Measurements from ENCODE around the gene DRD1. TPM values are rescaled to one million over a fixed set of nuclear protein-coding genes. Genes with fewer than 3 reads are reported as not detected.

DRD1 gene
- total RNA-seq, 1 experiment from 2014 or later, result not detected

- in situ Hi-C loops (cut with HindIII; ENCODE audit: low pct_unique_long_range_greater_than_20kb, low sequenced_read_pairs), result no loop called here
Measured at GRCh38 chr5:175393897-175394296, 50.1 kb downstream of the DRD1 start.

GRCh38 chr5:175392236-175392635 is 51.7 kb downstream of the DRD1 start:
- in situ Hi-C loops (cut with HindIII; ENCODE audit: low pct_unique_long_range_greater_than_20kb, low sequenced_read_pairs), result no loop called here
- DNase-seq (ENCODE audit: low read depth, low spot score), result no peak

More at GRCh38 chr5:175393897-175394296, 50.1 kb downstream of the DRD1 start:
- DNase-seq (ENCODE audit: low read depth, low spot score), result no peak

GRCh38 chr5:175390352-175391083 is 53.5 kb downstream of the DRD1 start:
- no peak for DNase-seq (ENCODE audit: low read depth, low spot score)
- in situ Hi-C loops (cut with HindIII; ENCODE audit: low pct_unique_long_range_greater_than_20kb, low sequenced_read_pairs), result no loop called here

Other genes with a start within 250 kb of the DRD1 start
- 77.4 and 104 TPM in 2 replicates for gene SFXN1, start 34.4 kb upstream of the DRD1 start, total RNA-seq (2014; rRNA removed; shearing (Covaris generic))
- gene HRH2, start 213.9 kb upstream of the DRD1 start, total RNA-seq (2014; rRNA removed; shearing (Covaris generic)), result 0.55 and 0.90 TPM in 2 replicates

All from SK-MEL-5 (cell line).